Activated T-cell treated with anti-CD3 and anti-CD28 coated beads for 4 hours (primary cell): ENCODE data around the gene PLA2G4C.

Source experiments
- DNase-seq: peaks from one replicate; pipeline ENCODE4 v3.0.0-alpha.2; 2020

The PLA2G4C gene

GRCh38 chr19:48053076-48053475 is 57.5 kb downstream of the PLA2G4C start:
- no peak for DNase-seq

GRCh38 chr19:48051335-48052033 is 59.1 kb downstream of the PLA2G4C start:
- no peak for DNase-seq

- no peak for DNase-seq
Measured at GRCh38 chr19:48044561-48044960, 66.1 kb downstream of the PLA2G4C start.

GRCh38 chr19:48043675-48044258 is 66.8 kb downstream of the PLA2G4C start, which contains the start of gene CABP5:
Gene CABP5 (minus strand): TSS chr19:48044079. CDS start chr19:48043922, 157 bp downstream.
- DNase-seq = no peak

- no peak for DNase-seq
Measured at GRCh38 chr19:48041877-48042580, 68.6 kb downstream of the PLA2G4C start.

DNA sequence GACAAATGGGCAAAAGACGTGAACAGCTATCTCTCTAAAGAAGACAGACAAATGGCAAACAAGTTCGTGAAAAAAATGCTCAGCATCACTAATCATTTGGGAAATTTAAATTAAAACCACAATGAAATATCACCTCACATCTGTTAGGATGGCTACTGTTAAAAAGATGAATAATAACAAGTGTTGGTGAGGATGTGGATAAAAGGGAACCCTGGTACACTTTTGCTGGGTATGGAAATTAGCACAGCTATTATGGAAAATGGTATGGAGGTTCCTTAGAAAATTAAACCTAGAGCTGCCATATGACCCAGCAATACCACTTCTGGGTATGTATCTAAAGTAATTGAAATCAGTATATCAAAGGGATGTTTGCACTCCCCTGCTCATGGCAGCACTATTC is 73.9 kb downstream of the PLA2G4C start:
- DNase-seq = no peak

DNA sequence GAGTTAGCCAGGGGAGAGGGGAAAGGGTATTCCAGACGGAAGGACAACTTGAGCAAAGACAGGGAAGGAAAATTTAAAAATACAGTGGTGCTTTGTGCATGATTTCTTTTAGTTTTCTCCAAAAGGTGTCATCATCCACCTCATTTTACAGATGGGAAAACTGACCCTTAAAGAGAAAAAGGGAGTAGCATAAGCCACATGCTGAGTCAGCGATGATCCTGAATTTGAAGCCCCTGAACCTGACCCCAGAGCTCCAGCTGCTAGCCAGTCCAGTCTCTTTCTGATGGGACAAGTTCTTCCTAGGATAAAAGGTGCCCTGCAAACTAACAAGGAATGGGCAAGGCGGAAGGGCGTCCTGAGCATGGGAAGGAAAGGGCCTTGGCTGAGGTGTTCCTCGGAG is 77.0 kb downstream of the PLA2G4C start:
- DNase-seq = no peak

- no peak for DNase-seq
Measured at GRCh38 chr19:48030073-48030472, 80.5 kb downstream of the PLA2G4C start.

GRCh38 chr19:48029431-48029830 is 81.2 kb downstream of the PLA2G4C start:
- no peak for DNase-seq

GRCh38 chr19:48025480-48025879 is 85.1 kb downstream of the PLA2G4C start:
- no peak for DNase-seq

DNA sequence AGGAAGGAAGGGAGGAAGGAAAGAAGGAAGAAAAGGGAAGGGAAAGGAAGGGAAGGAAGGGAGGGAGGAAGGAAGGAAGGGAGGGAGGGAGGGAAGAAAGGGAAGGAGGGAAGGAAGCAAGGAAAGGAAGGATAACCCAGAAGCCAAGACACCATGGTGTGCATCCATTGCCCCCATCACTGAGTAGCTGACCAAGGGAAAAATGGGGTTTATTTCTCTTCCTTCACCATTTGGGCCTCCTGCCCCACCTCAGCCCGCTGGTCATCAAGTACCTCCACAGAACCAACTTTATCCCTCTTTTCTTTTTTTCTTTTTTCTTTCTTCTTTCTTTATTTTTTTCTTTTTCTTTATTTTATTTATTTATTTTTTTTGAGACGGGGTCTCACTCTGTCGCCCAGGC is 87.1 kb downstream of the PLA2G4C start:
- no peak for DNase-seq

DNA sequence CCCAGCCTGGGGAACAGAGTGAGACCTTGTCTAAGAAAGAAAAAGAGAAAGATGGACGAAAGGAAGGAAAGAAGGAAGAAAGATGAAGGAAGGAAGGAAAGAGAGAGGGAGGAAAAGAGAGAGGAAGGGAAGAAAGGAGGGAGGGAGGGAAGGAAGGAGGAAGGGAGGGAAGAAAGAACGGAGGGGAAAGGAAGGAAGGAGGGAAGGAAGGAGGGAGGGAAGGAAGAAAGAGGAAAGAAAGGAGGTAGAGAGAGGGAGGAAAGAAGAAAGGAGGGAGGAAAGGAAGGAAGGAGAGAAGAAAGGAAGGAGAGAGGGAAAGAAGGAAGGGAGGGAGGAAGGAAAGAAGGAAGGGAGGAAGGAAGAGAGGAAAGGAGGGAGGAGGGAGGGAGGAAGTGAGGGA is 87.6 kb downstream of the PLA2G4C start:
- DNase-seq = no peak

DNA sequence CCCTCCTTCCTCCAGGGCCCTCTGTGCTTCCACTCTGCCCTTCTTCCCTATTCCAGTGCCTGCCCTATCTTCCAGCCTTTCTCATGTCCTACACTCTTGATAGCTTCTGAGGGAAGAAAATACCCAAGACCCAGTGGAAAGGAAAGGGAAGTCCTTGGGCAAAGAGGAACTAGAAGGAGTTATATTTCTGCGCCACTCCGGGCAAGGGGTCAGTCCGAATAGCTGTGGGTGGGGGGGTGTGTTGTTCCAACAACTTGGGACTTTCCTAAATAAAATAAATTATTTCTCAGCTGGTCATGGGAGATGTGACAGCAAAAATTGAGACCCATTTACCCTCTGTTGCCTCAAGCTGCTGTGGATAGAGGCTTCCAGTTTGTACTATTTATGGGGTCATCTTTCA is 89.9 kb downstream of the PLA2G4C start:
- DNase-seq = no peak

- no peak for DNase-seq
Measured at GRCh38 chr19:48010932-48011758, 99.5 kb downstream of the PLA2G4C start.

DNA sequence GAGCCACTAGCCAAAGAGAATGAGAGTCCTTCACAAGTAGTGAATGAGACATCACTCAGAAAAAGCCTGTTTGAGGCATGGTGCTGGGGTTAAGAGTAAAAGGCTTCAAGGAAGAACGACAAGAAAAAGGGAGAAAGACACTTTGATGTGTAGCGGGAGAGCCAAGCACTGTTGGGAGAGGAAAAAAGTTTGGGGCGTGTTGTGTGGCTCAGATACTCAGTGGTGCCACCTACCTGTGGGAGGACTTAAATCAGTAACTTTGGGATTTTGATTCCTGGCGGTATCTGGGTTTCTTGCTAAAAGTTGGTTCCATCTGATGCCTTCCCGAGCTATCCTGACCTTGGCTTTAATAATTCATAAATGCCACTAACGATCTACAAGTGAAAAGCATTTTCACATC is 103.9 kb downstream of the PLA2G4C start:
- DNase-seq = no peak

- DNase-seq = no peak
Measured at GRCh38 chr19:48004236-48004635, 106.4 kb downstream of the PLA2G4C start.

DNA sequence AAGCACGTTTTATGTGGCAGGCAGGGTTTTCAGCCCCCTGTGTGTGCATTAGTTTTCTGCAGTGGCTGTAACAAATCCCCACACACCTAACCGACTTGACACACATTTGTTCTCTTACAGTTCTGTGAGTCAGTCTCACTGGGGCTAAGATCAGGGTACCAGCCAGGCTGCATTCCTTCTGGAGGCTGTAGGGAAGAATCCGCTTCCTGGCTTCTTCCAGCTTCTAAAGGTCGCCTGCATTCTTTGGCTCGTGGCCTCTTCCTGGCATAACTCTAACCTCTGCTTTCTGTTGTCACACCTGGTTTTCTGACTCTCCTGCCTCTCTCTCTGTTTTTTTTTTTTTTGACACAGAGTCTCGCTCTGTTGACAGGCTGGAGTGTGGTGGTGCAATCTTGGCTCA is 109.8 kb downstream of the PLA2G4C start:
- no peak for DNase-seq

DNA sequence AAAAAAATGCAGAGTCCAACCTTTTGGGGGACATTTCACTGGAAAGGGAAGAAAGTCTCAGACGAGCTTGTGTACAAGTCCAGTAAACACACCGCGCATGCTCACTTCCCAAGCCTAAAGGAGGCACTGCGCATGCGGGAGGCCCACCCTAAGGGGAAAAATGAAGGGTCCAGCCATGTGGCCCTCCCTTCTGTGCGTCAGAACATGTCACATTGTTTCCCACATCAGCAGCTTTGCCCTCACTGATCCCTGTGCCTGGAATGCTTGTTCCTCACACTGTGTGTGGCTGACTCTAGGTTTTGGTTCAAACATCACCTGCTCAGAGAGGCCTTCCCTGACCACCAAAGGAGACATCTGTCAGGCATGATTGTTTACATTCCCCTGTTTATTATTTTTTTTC is 111.8 kb downstream of the PLA2G4C start:
- no peak for DNase-seq
